ENCODE measurements around the gene LRRFIP2.
"Not testable (repeated sequence)": the region's sequence is repeated elsewhere in the genome, so short reads cannot be mapped to it uniquely, and the experiment has no call there.

LRRFIP2 gene, protein sequence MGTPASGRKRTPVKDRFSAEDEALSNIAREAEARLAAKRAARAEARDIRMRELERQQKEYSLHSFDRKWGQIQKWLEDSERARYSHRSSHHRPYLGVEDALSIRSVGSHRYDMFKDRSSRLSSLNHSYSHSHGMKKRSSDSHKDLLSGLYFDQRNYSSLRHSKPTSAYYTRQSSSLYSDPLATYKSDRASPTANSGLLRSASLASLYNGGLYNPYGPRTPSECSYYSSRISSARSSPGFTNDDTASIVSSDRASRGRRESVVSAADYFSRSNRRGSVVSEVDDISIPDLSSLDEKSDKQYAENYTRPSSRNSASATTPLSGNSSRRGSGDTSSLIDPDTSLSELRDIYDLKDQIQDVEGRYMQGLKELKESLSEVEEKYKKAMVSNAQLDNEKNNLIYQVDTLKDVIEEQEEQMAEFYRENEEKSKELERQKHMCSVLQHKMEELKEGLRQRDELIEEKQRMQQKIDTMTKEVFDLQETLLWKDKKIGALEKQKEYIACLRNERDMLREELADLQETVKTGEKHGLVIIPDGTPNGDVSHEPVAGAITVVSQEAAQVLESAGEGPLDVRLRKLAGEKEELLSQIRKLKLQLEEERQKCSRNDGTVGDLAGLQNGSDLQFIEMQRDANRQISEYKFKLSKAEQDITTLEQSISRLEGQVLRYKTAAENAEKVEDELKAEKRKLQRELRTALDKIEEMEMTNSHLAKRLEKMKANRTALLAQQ

DNA sequence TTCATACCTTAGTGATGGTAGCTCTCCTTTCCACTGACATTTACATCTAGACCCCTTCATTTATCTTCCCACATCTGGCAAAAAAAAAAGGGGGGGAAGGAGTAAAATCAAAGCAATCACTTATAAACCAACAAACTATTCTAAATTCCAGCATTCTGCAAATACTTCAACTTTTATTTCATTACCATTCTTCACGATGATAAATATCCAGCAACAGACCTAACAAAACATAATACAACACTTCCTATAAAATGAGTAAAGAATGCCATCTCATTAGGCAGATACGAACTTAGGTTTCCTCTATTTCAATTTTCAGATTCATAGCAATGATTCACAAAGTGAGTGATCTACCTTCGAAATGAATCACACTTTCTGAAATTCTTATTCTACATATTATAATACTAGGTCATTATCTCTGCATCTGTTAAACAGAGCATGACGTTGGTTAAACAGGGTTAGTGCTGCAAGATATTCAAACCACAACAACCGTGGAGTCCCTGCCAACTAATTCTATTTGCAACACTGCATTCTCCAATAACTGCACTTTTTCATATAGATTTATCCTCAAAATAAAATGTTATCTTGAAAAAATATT is at the start of gene LRRFIP2:
TSS of gene LRRFIP2 (minus strand) at position 51 of the 595 bp plus-strand sequence. CDS start 25,599 bp downstream, outside the sequence.
- no peak for DNase-seq

DNA sequence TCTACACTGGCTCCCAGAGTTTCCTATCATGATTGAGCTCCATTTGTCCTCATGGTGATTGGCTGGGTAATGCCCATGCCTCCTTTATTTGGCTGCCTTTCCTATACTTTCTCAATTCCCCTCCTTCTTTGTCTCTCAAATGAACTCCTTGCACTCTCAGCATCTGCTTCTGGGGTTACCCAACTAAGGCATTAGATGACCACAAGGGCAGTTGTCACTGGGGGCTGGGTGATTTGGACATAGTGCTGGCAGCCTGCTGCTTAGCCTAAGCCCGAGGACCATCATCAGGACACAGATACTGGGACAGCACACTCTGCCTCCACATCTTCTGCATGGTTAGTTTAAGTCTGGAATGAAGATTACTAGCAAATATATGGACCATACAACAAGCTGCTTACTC is 49.2 kb upstream of the LRRFIP2 start:
- no peak for DNase-seq

DNA sequence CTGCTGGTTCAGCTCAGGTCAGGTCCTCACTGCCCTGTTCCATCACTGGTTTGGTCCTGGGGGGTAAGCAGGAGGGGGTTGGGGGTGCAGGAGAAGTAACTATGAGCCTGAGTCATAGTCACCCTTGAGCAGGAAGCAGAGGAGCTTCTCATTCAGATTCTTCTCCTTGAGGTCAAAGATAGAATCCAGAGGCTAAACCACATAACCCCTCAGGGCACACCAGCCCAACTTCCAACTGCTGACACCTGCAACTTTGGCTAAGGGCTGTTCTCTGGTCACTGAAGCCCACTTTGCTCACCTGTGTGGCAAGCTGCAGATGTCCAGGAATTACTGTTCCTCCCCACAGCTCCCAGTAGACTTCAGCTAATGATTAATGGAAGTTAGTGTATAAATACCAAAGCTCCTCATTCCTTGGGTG is 48.8 kb upstream of the LRRFIP2 start:
- DNase-seq = no peak

DNA sequence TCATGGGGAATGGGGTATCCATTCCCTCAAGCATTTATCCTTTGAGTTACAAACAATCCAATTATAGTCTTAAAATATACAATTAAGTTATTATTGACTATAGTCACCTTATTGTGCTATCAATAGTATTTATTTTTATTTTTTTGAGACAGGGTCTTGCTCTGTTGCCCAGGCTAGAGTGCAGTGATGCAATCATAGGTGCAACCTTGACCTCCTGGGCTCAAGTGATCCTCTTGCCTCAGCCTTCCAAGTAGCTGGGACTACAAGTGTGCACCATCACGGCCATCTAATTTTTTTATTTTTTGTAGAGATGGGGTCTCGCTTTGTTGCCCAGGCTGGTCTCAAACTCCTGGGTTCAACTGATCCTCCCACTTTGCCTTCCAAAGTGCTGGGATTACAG is 48.2 kb upstream of the LRRFIP2 start:
- DNase-seq = not testable (repeated sequence)

DNA sequence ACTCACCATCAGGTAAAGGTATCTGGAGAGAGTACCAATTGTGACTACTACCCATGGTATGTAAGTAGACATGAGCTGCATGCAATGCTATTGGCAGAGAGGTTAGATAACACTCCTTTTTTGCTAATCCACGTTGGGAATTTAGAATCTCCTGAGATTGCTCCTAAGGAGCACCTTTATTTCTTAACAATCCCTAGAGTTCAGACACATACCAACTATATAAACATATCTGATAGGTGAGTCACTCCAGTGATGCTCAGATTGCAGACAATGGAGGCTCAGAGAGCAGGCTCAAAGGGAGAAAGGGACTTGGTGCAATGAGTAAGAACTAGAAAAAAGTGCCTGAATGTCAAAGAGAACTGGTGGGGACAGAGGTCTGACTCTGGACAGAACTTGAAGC is 47.0 kb upstream of the LRRFIP2 start:
- no peak for DNase-seq

DNA sequence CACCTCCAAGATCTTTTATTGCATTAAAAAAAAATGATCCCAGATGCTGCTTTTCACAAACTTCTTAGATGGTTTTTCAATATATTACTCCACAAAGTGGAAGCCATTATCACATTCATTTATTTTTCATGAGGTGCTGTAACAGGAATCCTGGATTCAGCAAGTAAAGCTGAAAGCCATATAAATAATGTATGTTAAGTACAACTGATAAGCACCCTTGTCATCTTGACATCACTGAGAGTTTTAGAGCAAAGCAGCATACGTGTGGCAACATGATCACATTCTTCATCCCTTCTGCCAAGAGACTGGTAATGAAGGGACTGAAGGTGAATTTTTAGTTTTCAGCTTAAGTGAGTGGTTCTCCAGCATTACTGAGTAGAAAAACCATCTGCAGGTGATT is 44.9 kb upstream of the LRRFIP2 start:
- no peak for DNase-seq

DNA sequence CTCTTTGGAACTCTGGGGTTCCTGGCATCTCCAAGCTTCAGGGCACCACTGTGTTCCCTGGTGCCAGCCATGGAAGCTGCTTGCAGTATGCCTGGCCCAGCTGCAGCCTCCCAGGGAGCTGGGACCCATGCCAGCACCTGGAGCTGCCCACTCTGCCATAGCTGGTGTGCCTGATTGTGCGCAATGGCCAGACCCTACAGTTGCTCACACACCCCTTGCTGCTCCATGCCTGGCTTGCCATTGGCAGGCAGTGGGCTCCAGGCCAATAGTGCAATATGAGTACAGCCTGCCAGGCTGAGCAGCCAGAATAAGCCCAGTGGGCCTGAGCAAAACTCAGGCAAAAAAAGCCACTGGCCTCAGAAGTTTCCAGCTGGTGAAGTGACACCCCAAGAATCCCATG is 43.8 kb upstream of the LRRFIP2 start:
- DNase-seq = peak in 1 of 14 donors; percentile 15

DNA sequence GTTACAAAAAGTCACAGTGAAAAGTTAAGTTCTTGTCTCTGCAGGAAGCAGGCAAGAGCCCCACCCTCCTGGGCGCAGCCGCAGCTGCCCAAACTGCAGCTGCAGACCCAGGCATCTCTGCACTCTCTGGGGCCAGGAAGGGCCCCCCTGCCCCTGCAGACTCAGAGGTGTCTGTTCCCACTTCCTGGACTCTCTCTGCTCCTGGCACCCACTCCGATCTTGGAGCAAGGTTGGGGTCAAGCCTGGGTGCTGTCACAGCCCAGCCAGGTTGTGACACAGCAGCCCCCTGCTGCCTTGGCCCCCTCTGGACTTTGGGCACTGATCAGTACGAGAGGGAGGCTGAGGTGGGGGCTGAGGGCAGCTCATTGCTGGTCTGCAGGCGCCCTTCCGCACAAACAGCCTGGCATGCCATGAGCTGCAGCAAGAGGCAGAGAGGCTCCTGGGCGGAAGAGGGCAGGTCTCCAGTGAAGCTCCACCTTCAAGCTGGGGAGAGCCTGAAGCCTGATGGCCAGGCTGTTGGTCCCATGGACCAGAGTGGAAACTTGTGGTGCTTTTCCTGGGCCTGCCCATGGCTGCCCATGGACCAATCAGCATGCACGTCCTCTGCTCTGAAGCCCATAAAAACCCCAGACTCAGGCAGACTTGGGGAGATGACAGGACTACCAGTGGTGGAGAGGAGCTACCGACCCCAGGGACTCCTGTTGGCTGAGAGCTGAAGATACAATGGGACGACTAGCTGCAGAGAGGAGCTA is 42.9 kb upstream of the LRRFIP2 start:
- DNase-seq = no peak

DNA sequence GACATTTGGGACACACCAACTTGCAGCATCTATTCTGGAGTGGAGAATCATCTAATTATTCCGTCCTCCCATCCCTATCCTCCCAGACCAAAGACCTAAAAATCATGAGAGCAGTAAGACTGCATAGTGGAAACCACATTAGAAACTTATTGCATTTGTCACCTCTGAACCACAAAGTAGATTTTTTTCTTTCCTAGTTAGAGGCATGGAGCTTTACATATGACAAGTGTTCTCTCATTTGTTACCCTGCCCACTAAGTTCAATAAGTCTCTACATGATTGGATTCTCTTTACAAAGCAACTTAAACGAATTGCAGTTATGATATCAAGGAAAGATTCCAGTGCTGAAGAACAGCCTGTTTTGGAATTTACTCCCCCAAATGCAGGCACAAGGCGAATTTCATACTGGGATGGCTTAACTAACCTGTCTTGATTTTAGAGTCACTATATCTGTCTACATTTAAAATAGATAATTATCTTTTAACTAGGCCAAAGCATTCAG is 42.3 kb upstream of the LRRFIP2 start:
- DNase-seq = no peak

DNA sequence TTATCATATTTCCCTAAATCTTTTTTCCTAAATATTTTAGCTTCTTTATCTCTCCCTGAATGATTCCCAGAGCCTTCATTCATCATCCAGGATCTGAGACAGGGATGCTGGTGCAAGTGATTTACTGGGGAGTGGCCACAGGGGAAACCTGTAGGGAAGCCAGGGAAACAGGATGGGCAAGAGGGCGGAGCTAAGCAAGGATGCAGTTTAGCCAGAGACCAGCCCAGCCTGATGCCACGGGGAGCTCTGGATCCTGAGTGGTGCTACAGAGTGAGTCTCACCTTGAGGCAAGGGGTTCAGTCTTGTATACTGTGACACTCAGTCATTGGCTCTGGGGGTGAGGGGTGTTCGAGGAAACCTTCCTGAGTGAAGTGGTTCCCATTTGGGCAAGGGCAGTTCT is 39.7 kb upstream of the LRRFIP2 start:
- DNase-seq = no peak

DNA sequence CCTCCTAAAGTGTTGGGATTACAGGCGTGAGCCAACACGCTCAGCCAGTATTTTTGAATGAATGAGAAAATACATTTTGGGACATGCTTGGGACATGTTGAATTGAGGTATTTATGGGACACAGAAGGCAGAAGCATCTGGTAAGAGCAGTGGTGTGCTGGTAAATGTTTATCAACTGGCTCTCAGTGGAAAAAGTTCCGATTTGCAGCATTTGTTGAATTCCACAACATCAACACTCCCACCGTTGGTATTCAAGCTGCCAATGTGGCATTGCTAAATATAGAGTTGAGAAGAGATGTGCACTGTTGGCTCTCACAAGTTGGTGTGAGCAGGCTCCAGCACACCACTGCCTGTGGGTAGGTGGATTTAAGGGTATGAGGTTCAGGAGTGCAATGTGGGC is 35.8 kb upstream of the LRRFIP2 start:
- DNase-seq = no peak

DNA sequence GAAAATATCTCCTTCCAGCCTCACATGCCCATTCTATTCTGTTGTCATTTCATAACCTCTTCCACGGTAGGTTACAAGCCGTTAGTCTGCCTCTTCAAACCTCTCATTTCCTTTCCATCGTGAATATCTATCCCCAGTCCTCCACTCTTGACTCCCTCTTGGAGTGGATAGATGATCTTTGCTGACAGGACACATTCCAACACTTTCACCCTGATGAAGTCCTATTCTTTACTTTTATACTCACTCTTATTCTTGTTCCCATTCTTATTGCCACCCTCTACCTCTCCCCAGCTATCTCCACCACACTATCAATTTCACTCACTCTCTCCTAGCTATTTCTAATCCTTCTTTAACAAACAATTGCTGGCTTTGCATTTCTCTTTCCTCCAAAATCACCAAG is 34.2 kb upstream of the LRRFIP2 start:
- DNase-seq = not testable (repeated sequence)

DNA sequence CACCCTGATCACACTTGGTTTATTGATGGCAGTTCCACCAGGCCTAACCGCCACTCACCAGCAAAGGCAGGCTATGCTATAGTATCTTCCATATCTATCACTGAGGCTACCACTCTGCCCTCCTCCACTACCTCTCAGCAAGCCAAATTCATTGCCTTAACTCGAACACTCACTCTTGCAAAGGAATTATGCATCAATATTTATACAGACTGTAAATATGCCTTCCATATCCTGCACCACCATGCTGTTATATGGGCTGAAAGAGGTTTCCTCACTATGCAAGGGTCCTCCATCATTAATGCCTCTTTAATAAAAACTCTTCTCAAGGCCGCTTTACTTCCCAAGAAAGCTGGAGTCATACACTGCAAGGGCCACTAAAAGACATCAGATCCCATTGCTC is 33.6 kb upstream of the LRRFIP2 start:
- not testable (repeated sequence) for DNase-seq

DNA sequence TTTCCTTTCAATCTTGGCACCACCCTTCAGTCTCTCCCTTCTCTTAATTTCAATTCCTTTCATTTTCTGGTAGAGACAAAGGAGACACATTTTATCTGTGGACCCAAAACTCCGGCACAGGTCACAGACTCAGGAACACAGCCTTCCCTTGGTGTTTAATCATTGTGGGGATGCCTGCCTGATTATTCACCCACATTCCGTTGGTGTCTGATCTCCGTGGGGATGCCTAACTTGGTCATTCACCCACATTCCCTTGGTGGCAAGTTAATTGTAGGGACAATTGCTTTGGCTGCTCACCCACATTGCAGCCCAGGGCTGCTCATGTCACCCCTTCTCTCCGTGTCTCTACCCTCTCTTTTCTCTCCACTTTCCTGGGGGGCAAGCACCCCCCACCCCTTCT is 31.7 kb upstream of the LRRFIP2 start:
- DNase-seq = not testable (repeated sequence)

DNA sequence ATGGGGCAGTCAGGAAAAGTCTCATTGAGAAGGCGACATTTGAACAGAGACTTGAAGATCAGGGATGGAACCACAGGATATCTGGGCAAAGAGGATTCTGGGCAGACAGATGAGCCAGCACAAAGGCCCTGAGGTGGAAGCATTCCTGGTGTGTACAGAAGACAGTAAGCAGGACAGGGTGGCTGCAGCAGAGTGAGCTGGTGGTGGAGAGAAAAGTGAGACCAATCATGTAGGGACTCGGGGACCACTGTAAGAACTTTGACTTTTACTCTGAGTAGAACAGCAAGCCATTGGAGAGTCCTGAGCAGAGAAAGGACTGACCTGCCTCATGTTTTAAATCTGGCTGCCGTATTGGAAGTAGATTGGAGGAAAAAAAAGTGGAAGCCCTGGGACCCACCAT is 29.9 kb upstream of the LRRFIP2 start:
- no peak for DNase-seq

DNA sequence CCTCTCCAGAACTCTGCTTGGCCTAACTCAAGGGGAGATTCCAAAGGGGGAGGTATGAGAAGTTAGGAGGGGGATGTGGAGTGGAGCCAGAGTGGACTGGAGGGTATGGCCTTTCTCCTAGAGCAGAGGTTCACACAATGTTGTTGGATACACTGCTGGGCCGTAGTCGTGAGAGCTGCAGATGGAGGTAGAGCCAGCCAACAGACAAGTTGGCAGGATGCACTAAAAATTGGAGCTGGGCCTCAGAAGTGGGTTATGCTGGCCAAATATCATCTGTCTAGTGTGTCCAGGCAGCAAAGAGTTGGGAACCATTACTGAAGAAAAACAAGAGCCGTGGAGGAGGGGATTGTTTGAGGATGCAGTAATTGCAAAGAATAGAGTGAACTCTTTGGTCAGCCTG is 27.7 kb upstream of the LRRFIP2 start:
- peak in 6 of 14 donors; percentile 4 to 43 (median 26) for DNase-seq

DNA sequence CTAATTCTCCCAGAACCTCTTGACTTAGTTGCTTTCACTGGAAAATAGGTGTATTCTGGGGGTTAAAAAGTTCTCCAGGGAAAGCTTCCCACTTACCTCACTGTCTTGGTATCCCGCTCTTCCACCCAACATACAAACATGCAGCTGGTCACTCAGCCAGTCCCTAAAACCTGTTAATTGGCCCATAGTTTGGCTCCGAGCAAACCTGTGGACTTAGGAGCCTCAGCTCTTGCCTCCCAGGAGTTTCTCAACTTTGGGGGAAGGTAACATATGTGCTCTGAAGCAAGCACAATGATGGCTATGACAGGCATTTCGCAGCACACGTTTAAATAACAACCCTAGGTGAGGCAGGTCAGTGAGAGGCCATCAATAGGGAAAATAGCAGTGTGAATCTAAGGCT is 25.8 kb upstream of the LRRFIP2 start:
- no peak for DNase-seq

DNA sequence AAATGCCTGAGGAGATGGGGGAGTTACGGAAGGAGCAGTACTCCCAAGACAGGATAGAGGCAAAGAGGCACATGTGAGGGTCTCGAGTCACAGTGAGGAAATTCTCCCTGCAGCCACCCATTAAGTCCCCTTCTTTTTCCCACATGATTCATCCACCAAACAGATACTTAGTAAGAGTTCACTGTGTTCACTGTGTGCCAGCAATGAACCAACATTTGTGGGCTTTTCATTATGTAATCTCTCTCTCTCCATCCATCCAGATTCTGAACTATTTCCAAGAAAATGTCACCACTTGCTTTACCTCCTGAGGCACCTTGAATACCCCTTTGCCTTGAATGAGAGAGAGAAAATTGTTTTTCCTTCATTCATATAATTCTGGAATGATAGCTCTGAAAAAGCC is 24.6 kb upstream of the LRRFIP2 start:
- no peak for DNase-seq

DNA sequence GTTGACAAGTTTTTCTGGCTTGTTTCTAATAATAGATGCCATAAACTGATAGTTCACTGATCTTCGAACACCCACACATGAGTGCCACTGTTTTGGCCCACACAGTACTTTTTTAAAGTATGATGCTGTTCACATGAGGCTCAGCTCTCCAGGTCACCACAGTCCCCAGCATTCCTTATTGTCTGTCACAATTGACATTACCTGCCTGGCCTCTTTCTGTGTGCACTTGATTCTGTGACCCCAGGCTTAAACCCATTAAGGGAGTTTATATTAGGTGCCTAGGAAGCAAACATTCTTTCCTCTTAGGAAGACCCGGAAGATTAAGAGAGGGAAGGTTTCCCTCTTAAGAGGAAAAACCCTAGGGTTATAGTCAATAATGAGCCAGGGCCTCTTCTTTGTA is 24.2 kb upstream of the LRRFIP2 start:
- DNase-seq = no peak

DNA sequence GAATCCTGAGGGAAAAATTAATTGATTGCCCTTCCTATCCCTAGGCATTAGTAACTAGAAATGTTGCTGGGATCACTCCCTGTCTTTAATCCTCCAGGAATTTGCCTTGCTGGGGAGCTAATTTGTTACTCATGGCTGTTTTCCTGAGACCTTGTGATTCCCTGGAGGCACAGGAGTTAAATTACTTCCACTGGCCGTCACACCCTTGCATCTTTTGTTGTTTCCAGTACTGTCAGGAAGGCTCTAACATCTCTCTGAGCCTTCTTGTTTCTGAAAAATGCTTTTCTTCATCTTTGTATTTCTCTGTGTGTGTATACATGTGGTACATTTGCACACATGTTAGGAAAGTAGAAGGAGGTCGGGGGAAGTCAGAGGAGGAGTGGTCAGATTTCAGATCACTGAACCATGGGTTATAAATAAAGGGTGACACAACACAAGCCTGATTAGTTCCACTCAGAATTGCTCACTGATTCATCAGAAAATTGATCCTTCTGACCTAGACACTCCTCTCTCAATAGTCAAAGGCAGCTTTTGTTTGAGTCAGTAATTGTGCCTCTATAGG is 23.5 kb upstream of the LRRFIP2 start:
- DNase-seq = no peak

DNA sequence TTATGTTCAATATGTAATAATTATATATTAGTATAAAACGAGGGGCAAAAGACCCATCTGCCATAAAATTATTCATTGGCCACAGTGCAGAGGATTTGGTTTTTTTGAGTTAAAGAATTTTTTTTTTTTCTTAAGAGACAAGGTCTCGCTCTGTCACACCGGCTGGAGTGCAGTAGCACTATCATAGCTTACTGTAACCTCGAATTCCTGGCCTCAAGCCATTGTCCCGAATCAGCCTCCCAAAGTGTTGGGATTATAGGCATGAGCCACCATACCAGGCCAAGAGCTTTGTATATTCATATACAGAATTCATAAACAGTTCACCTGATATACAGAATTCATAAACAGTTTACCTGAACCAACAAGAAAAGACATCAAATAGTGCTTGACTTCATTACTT is 20.2 kb upstream of the LRRFIP2 start:
- no peak for DNase-seq

DNA sequence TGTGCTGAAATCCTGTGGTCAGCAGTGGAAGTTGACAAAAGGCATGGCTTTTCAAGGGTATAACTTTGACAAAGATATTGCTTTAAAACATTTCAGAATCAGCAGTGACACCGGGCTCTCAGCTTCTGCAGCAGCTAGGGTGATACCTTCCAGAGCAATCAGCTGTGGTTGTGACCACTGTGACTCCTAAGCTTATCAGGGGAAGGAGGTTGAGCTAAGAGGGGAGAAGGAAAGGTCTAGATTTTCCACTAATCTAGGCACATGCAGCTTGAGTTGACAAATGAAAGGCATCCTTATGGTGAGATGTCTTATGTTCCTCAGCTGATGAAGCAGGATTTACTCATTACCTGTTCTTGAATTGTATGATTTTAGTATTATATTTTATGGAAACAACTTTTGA is 16.3 kb upstream of the LRRFIP2 start:
- DNase-seq = no peak
